Hematopoietic multipotent progenitor cell treated with erythropoietin and hydrocortisone succinate and interleukin-3 and kit ligand, for 17 days (in vitro differentiated cells): ENCODE results near the gene EFEMP2.
A peak's percentile ranks its signal among the peaks of the same experiment; 100 is the strongest.

Experiments
- DNase-seq: peaks from one replicate; pipeline ENCODE4 v3.0.0-alpha.2; 2015; ENCODE audit warnings: low spot score

Gene EFEMP2

GRCh38 chr11:65866509-65867283 is 5.9 kb downstream of the EFEMP2 start:
- no peak for DNase-seq

GRCh38 chr11:65865550-65866172 is 6.9 kb downstream of the EFEMP2 start:
- DNase-seq: no peak

DNA sequence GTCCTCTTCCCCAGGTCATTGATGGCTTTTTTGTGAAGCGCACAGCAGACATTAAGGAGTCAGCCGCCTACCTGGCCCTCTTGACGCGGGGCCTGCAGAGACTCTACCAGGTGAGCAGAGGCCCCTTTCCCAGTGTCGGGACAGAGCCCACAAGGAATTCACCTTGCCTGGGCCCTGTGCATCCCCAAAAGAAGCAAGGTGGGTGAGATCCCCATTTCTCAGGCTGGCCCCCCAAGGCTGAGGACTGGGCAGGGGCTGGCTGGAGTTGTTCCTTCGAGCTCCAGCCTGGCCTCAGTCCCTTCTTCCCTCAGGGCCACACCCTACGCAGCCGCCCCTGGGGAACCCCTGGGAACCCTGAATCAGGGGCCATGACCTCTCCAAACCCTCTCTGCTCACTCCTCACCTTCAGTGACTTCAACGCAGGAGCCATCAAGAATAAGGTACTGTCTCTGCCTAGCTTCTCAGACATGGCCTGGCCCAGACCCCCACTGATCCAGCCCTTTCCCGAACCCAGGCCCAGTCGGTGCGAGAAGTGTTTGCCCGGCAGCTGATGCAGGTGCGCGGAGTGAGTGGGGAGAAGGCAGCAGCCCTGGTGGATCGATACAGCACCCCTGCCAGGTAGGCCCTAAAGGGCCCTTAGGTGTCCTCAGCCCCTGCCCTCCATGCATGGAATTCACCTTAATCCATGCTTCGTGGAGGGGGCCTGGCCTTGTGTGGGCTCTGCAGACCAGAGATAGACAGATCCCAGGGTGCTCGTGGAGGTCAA is 7.7 kb downstream of the EFEMP2 start:
- DNase-seq: no peak

GRCh38 chr11:65863889-65864705 is 8.5 kb downstream of the EFEMP2 start:
- no peak for DNase-seq

- no peak for DNase-seq
Observed at GRCh38 chr11:65862941-65863888, 9.4 kb downstream of the EFEMP2 start.

DNA sequence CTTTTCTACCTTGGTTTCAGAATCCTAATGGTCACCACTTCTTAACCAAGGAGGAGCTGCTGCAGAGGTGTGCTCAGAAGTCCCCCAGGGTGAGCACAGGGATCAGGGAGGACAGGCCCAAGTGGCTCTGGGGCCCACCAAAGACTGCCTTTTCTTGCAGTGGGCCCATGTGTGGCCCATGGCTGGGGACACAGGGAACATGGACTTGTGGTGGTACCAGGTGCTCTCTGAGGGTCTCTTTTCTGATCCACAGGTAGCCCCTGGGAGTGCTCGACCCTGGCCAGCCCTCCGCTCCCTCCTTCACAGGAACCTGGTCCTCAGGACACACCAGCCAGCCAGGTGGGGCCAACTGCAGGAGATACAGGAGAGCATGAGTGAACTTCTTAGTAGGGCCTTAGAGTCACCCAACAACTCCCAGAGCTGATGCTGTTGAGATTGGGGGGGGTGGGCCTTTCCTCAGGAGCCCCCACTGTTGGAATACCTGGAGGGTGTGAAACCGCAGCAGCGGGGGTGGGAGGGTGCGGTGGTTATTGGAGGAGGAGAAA is 10.3 kb downstream of the EFEMP2 start:
- DNase-seq: no peak

GRCh38 chr11:65861533-65862183 is 10.9 kb downstream of the EFEMP2 start:
- no peak for DNase-seq

DNA sequence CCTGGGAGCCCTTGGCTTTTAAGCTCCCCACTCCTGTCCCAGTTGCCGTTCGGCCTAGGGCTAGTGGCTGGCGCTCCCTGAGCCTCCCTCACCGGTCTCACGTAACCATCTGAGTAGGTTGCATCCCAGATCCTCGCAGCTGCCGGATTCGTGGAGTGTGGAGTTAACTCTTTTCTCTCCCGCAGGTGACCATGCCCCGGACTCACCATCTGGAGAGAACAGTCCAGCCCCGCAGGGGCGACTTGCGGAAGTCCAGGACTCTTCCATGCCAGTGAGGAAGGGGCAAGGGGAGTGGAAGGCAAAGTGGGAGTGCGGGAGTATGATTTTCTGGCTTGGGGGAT is 11.5 kb downstream of the EFEMP2 start:
- DNase-seq: no peak

DNA sequence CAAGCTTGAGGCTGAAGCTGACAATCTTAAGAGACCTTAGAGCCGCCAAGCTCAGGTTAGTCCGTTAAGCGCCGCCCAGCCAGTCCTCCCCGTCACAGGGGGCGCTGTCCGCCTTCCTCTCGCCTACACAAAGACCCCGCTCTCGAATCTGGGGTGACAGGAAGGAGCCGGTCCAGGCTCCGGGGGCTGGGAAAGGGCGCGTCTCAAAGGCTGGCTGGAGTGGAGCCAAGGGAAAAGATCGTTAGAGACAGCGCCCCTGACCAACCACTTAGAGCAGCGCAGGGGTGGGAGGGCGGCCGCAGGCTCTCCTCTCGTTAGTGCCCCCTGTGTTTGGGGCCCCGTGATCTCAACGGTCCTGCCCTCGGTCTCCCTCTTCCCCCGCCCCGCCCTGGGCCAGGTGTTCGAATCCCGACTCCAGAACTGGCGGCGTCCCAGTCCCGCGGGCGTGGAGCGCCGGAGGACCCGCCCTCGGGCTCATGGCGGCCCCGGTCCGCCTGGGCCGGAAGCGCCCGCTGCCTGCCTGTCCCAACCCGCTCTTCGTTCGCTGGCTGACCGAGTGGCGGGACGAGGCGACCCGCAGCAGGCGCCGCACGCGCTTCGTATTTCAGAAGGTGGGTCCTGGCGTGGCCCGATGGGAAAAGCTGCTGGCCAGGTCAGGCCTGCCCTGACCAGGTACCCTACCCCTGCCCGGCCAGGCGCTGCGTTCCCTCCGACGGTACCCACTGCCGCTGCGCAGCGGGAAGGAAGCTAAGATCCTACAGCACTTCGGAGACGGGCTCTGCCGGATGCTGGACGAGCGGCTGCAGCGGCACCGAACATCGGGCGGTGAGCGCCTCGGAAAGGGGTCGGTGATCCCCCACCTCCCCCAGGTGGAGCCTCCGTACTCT is 12.1 kb downstream of the EFEMP2 start, which contains the start of gene MUS81:
Gene MUS81 (plus strand): TSS at position 156 of the 887 bp plus-strand sequence. CDS start 321 bp downstream, at position 477.
- peak; percentile 99 for DNase-seq

DNA sequence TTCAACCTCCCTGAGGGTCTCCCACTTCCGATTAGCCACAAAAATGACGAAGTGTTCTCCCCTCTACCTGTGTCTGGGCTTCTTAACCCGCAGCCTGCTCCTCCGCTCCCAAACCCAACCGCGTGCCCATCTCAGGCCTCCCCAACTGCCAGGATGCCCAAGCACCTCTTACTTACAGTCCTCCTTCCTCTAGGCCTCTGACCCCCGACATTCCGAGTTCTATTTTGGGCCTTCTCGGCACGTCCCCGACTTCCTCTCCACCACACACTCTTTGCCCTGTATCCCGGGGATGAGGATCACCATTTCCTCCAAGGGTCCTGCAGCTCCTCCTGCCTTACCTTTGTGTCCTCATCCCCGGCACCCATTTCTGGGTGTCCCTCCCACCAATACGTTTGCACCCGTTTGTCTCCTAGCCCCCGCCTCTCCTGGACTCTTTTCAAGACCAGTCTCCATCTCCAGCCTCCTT is 12.8 kb downstream of the EFEMP2 start:
- DNase-seq: no peak

DNA sequence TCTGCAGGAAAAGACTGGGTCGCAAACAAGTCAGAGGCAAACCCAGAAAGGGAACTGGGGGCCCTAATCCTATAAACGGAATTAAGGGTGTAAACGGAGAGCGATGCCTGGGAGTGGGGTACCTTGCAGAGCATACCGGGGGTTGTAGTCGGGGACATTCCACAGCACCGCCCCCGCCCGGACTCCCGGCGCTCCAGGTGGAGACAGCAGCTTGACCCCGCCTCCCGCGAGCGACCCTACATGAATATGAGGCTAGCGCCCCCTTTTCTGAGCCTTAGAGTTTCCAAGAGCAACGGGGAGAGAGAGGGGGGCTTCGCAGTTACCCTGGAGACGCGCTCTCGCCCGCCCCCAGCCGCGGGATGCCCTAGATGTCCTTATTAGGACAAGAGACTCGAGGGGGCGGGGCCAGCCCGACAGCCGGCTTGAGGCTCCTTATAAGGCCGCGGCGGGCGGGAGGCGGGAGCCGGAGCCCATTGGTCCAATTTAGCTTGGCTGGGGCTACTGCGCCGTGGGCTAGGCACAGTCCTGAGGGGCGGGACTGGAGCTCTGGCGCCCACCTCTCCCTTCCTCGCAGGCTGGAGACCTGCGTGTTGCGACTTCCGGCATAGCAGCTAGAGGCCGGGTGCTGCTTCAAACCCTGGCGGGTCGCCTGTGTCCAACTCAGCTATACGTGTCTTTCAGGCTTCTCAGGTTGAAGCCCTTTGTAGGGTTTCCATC is 13.3 kb downstream of the EFEMP2 start:
- peak; percentile 94 for DNase-seq

- no peak for DNase-seq
Observed at GRCh38 chr11:65858681-65859087, 13.9 kb downstream of the EFEMP2 start.

GRCh38 chr11:65857853-65858680 is 14.5 kb downstream of the EFEMP2 start, which contains the start of gene CFL1:
CFL1 (minus strand) TSS chr11:65858180; CDS start chr11:65858099, 81 bp downstream.
- DNase-seq: peak; percentile 87

- DNase-seq: peak; percentile 58
Observed at GRCh38 chr11:65857500-65857852, 15.1 kb downstream of the EFEMP2 start.

GRCh38 chr11:65856689-65857499 is 15.7 kb downstream of the EFEMP2 start:
- DNase-seq: peak; percentile 66

GRCh38 chr11:65855927-65856363 is 16.7 kb downstream of the EFEMP2 start:
- no peak for DNase-seq
